HG02798 (cell line): ENCODE data around the gene KBTBD7.
"Not testable (repeated sequence)": the region's sequence is repeated elsewhere in the genome, so short reads cannot be mapped to it uniquely, and the experiment has no call there.

ENCODE experiments used
- ATAC-seq: cut with Tn5 transposase; IDR thresholded peaks from one replicate; pipeline ENCODE4 v1.9.1; 2021; ENCODE audit warnings: mild to moderate bottlenecking; ENCODE audit not compliant: unreplicated experiment, poor library complexity

The KBTBD7 gene

DNA sequence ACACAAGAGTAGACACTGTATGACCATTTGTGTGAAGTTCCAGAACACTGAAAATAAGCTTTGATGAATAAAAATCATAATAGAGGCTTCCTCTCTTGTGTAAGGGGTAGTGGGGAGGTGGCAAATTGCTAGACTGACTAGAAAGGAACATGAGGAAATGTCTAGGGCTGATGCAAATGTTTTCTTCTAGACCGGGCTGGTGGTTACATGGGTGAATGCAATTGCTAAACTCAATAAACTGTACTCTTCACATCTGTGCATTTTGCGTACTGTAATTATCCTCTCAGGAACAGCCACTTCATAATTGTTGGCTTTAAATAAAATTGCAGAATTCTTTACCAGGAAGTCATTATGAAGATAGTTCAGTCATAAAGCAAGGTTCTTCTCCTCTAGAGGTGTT, 5.2 kb upstream of the KBTBD7 start:
- peak; percentile 65 for ATAC-seq

GRCh38 chr13:41199079-41199478, 4.7 kb upstream of the KBTBD7 start:
- ATAC-seq = no peak

DNA sequence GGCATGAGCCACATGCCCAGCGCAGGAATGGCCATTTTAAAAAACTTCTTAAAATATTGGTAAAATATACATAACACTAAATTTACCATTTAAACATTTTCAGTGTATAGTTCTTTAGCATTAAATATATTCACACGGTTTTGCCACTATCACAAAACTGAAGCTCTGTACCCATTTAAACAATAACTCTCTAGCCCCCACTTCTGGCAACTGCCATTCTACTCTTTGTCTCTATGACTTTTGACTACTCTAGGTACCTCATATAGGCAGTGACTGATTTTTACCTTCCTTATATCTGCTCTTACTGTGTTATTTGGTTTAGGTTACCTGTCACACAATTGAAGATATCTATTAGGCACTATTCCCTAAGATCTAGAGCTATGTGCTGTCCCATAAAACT, 2.3 kb upstream of the KBTBD7 start:
- no peak for ATAC-seq

GRCh38 chr13:41196011-41196410, 1.6 kb upstream of the KBTBD7 start:
- ATAC-seq = no peak

DNA sequence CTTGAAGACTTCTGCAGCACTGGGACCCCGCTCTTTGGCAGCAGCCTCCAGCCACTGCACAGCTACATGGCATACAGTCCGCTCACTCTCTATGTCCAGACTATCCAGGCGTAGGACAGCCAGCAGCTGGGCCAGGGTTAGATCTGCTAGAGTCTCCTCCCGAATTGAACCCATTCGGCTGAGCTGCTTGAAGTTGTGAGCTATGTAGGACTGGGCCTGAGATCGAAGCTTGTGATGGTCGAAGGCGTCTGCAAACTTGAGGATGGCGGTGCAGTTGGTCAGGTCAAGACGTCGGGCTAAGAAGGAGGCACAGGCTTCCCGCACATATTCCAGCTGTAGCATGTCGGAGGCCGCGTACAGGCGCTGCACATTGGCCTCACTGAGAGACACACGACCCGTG, 900 bp downstream of the KBTBD7 start:
- no peak for ATAC-seq

DNA sequence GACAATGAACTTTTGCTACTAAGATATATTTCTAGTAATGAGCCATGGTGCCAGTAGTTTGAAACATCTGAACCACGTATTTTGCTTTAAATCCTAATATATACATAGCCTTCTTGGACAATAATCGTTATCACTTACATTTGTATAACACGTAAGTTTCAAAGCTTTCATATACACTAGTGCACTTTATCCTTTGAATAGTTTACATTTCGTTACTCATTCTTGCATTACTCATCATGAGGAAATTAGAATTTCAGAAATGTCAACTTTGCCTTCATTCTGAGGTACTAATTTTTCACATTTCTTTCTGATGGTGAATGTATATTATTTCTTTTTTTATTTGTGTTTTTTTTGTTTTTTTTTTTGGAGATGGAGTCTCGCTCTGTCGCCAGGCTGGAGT, 5.8 kb downstream of the KBTBD7 start:
- no peak for ATAC-seq

DNA sequence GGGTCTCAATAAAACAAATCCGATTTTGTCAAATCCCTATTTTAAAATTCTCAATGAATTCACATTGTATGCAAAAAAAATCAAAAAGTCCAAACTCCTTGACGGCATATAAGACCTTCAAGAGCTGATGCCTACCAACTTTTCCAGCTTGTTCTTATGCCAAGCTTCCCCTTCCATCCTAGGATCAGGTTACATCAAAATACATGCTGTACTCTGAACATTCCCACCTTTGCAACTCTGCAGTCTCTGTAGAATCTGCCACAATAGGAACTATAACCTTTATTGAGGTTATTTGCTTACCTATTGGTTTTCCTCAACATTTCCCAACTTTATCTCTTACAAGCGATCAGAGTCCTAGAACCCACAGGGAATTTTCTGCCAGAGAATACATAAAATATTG, 7.9 kb downstream of the KBTBD7 start:
- ATAC-seq = no peak

DNA sequence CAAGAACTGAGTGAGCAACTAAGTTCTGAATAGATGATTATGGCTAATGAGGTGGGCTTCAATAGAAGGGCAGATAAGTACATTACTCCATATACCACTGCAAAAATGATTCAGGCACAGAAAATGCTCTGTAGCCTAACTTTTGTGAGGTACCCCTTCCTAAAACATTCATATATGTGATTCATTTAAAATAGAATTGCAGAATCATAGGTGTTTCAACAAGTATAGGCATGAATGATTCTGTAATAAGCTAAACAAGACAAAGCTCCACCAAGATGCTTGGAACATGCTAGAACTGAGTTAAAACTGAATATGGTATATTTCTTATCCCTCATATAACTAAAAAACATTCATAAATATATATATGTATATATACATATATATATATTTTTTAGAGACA, 12.1 kb downstream of the KBTBD7 start:
- no peak for ATAC-seq

DNA sequence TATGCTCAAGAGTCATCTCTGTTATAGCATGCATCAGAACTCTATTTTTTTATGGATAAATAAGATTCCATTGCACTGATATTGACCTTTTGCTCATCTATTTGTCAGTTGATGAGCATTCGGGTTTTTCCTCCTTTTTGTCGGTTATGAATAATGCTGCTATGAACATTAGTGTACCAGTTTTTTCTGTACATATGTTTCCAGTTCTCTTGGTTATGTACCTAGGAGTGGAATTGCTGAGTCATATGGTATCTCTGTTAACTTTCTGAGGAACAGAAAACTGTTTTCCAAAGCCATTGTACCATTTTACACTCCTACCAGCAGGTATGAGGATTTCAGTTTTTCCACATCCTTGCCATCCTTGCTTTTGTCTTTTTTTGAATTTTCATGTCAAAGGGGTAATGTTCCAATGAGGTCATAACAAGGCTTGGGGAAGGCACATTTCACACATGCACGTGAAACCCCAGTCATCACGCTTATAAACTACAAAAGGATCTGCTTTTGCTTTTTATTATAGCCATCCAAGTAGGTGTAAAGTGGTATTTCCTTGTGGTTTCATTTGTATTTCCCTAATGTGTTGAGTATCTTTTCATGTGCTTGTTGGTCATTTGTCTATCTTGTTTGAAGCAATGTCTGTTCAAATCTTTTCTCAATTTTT, 14.6 kb downstream of the KBTBD7 start:
- no peak for ATAC-seq

DNA sequence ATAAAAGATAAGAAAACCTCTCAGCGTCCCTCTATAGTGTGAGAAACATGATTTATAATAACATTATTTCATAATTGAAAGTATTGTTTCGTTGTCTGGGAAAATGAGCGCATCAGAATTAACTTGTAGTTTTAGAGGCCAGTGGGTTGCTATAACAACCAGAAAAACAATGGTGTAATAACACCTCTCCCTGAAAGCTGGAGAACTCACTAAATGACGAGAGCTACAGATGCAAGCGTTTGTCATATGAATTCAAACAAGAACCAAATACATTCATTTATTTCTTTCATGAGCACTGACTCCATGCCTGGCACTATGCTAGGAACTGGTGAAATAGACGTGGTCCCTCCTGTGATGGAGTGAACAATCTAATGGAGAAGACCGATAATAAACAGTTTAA, 16.3 kb downstream of the KBTBD7 start:
- ATAC-seq = no peak

GRCh38 chr13:41177616-41178015, 16.8 kb downstream of the KBTBD7 start:
- no peak for ATAC-seq

GRCh38 chr13:41175576-41175975, 18.8 kb downstream of the KBTBD7 start:
- ATAC-seq = not testable (repeated sequence)

- ATAC-seq = no peak
Observed at GRCh38 chr13:41162151-41162550, 32.2 kb downstream of the KBTBD7 start.

DNA sequence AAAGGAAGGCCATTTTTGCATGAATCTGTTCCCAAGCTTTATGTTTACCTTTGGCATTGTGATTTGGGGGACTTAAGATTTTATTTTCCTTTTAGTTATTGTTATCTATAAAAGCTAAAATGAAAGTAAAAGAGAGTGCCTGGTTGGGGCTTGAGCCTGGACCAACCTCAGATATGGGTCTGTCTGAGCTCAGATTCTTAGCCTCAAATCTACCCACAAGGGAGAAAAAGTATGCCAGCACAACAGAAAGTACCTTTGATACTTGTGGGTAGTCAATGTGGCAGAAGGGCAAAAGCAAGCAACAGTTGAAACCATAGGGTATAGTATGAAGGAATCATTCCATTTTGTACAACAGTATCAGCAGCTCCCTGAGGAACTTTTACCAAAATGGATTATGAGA, 35.2 kb downstream of the KBTBD7 start:
- ATAC-seq = no peak

GRCh38 chr13:41157048-41157717, 37.2 kb downstream of the KBTBD7 start:
- no peak for ATAC-seq

- ATAC-seq = no peak
Observed at GRCh38 chr13:41156620-41157019, 37.7 kb downstream of the KBTBD7 start.

- ATAC-seq = no peak
Observed at GRCh38 chr13:41154042-41154441, 40.3 kb downstream of the KBTBD7 start.

DNA sequence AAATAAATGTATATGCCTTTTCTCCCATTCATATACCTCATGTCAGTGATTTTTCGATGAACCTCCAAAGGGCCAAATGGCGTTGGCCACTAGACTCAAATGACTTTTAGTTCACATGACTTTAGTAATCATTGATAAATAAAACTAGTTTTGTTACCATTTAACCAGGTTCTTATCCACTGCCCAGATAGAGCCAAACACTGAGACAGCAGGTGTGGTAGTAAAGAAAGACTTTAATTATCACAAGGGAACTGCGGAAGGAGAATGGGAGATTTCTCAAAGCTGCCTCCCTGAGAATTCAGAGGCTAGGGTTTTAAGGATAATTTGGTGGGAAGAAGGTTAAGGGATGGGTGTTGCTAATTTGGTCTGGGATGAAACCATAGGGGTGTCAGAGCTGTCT, 42.4 kb downstream of the KBTBD7 start:
- ATAC-seq = no peak

- ATAC-seq = no peak
Observed at GRCh38 chr13:41150058-41150457, 44.3 kb downstream of the KBTBD7 start.

DNA sequence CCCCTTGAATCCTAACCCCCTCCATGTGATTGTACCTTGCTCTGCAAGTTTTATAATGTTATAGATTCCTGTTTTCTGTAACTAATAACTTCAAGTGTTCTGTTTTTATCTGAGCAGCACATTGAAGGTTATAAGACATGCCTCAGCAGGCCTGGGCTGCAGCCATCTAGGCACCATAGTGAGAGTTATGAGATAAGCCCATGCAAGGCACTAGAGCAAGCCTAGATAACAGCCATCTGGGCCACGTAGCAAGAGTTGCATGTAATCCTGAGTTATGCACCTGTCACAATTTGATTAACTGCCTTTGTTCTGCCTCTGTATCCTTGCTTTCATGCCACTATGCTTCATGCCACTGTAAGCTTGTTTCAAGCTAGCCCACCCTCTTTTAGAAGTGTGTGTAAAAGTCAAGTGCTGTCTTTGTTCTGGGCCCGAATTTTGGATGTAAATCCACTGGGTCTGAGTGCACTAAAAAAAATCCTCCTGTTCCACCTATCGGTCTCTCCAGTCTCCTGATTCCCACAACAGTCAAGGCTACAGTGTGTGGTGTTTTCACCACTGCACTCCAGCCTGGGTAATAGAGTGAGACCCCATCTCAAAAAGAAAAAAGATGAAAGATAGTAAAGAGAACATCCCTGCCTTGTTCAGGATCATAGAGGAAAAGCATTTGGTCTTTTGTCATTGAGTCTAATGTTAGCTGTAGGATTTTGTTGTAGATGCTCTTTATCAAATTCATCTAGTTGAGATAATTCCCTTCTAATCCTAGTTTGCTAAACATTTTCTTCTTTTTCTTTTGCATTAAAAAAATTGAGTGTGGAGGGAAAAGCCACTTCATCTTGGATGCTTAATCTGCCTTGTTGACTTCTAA, 45.7 kb downstream of the KBTBD7 start:
- no peak for ATAC-seq

DNA sequence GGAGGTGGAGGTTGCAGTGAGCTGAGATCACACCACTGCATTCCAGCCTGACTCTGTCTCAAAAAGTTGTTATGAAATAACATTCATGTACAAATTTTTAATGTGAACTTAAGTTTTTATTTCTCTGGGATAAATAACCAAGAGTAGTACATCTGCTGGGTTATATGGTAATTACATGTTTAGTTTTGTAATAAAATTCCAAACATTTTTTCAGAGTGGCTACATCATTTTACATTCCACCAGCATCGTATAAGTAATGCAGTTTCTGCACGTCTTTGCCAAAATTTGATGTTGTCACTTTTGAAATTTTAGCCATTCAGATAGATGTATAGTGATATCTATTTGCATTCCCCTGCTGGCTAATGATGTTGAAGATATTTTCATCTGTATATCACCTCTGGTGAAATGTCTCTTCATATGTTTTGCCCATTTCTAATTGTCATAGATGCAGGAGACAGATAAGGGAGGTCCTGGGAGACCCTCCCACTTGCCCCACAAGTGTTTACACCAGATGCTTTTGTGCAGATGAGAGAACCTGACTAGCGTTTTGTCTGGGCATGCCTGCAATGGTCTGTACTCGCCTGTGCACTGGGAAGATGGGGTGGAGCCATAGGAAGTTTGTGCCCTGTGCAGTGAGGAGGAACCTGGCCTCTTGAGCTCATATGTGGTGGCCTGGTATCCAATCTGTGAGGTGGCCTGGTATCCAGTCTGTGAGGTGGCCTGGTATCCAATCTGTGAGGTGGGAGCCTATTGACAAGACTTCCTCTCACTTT, 49.0 kb downstream of the KBTBD7 start:
- ATAC-seq = no peak
